Sigmoid colon (tissue), 4 donors: ENCODE measurements around the gene RPTOR.

Experiments used
- POLR2A ChIP-seq, 2 donors: fragments of 450-650 bp; IDR thresholded peaks; one replicate each; pipeline ENCODE4 v1.6.1; 2016; ENCODE audit warnings: antibody characterized with exemption in 2 of 2, mild to moderate bottlenecking in 2 of 2, moderate library complexity in 2 of 2
- POLR2AphosphoS5 ChIP-seq, 4 donors: sonication (generic); formaldehyde crosslinking; IDR thresholded peaks; one replicate each; pipeline ENCODE4 v1.6.1; 2017; ENCODE audit warnings: antibody characterized with exemption in 4 of 4
- TF ChIP-seq, protein P1 (sequence below), 4 experiments: fragments of 450-650 bp in 3 of 4; fragments of 200-600 bp in 1 of 4; IDR thresholded peaks; one replicate each; pipeline ENCODE4 v1.5.1; 2016 to 2019; ENCODE audit warnings: antibody characterized with exemption in 4 of 4, mild to moderate bottlenecking in 3 of 4, moderate library complexity in 2 of 4

DNA sequence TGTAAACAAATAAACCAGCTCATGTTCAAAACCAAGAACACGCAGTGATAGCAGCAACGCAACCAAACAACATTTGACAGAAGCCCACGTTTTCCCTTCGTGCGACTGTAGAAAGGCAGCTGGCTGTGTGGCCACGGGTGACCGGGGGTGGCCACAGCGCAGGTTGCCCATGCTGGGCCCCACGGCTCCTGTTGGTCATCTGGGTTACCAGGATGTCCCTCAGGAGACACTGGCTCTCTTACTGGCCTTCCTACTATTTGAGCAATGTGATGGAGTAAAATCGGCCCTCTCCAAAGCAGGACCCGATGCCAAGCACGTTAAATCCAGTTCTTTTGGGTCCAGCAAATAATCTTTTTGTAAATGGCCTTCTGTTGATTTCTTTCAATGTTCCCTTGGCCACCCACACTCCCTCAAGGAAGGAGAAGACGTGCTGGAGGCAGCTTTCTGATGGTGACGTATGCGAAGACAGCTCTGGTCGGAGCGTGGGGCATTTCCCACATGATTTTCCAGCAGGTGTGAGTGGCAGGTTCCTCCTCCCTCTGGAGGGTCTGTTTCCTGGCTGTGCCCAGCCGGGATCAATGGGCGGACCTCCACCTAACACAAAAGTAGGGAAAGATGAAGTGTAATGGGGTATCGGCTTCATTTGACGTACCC is 303.9 kb downstream of the RPTOR start:
- TF ChIP-seq, protein P1, sequence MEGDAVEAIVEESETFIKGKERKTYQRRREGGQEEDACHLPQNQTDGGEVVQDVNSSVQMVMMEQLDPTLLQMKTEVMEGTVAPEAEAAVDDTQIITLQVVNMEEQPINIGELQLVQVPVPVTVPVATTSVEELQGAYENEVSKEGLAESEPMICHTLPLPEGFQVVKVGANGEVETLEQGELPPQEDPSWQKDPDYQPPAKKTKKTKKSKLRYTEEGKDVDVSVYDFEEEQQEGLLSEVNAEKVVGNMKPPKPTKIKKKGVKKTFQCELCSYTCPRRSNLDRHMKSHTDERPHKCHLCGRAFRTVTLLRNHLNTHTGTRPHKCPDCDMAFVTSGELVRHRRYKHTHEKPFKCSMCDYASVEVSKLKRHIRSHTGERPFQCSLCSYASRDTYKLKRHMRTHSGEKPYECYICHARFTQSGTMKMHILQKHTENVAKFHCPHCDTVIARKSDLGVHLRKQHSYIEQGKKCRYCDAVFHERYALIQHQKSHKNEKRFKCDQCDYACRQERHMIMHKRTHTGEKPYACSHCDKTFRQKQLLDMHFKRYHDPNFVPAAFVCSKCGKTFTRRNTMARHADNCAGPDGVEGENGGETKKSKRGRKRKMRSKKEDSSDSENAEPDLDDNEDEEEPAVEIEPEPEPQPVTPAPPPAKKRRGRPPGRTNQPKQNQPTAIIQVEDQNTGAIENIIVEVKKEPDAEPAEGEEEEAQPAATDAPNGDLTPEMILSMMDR (IDR thresholded peaks at IDR 0.05) = no peak
- no peak for TF ChIP-seq POLR2A (IDR thresholded peaks at IDR 0.05)
- no peak for TF ChIP-seq POLR2AphosphoS5 (IDR thresholded peaks at IDR 0.05)
